DMS53 treated with DMSO at 0.1 percent for 48 hours (cell line): ENCODE results near the gene NOTCH2.
"Not testable (repeated sequence)": the region's sequence is repeated elsewhere in the genome, so short reads cannot be mapped to it uniquely, and the experiment has no call there.

Experiments used
- DNase-seq: peaks from one replicate; lab custom pipeline; 2025; ENCODE audit not compliant: unreplicated experiment; lab: John Stamatoyannopoulos, UW

The NOTCH2 gene

GRCh38 chr1:119975582-119976254, 93.7 kb downstream of the NOTCH2 start:
- not testable (repeated sequence) for DNase-seq

- DNase-seq = no peak
These were observed 94.5 kb downstream of the NOTCH2 start for GRCh38 chr1:119975006-119975405.

GRCh38 chr1:119974013-119974412, 95.4 kb downstream of the NOTCH2 start:
- no peak for DNase-seq

GRCh38 chr1:119971710-119972570, 97.5 kb downstream of the NOTCH2 start:
- DNase-seq = no peak

GRCh38 chr1:119968601-119969000, 100.9 kb downstream of the NOTCH2 start:
- DNase-seq = no peak

GRCh38 chr1:119968068-119968492, 101.4 kb downstream of the NOTCH2 start:
- DNase-seq = no peak

GRCh38 chr1:119966681-119967080, 102.8 kb downstream of the NOTCH2 start:
- DNase-seq = no peak

GRCh38 chr1:119966020-119966419, 103.4 kb downstream of the NOTCH2 start:
- no peak for DNase-seq

GRCh38 chr1:119964673-119965363, 104.6 kb downstream of the NOTCH2 start:
- no peak for DNase-seq

GRCh38 chr1:119962296-119962968, 107.0 kb downstream of the NOTCH2 start:
- DNase-seq = no peak

GRCh38 chr1:119960501-119960900, 109.0 kb downstream of the NOTCH2 start:
- DNase-seq = no peak

GRCh38 chr1:119959268-119960220, 109.9 kb downstream of the NOTCH2 start:
- DNase-seq = no peak

GRCh38 chr1:119958223-119958622, 111.2 kb downstream of the NOTCH2 start:
- DNase-seq = no peak

- no peak for DNase-seq
These were observed 113.2 kb downstream of the NOTCH2 start for GRCh38 chr1:119956306-119956705.

GRCh38 chr1:119954476-119955422, 114.7 kb downstream of the NOTCH2 start:
- no peak for DNase-seq

GRCh38 chr1:119953266-119953998, 116.0 kb downstream of the NOTCH2 start:
- DNase-seq = no peak

GRCh38 chr1:119952496-119952895, 117.0 kb downstream of the NOTCH2 start:
- no peak for DNase-seq
